Activated CD4-positive, alpha-beta T cell treated with anti-CD3 and anti-CD28 coated beads for 1 hour (primary cell): ENCODE data around the gene AHCYL2.
"Not testable (repeated sequence)": the region's sequence is repeated elsewhere in the genome, so short reads cannot be mapped to it uniquely, and the experiment has no call there.

ENCODE experiments used
- DNase-seq: peaks from one replicate; pipeline ENCODE4 v3.0.0-alpha.2; 2020

Gene AHCYL2

GRCh38 chr7:129433847-129434674 is 209.2 kb downstream of the AHCYL2 start, which contains the start of gene STRIP2:
TSS of gene STRIP2 (plus strand) at chr7:129434432. CDS start at chr7:129434473, 41 bp downstream.
- peak; percentile 79 for DNase-seq

- DNase-seq: no peak
These were observed 210.0 kb downstream of the AHCYL2 start for GRCh38 chr7:129434675-129435318.

GRCh38 chr7:129435414-129435829 is 210.6 kb downstream of the AHCYL2 start:
- DNase-seq: no peak

- no peak for DNase-seq
These were observed 211.6 kb downstream of the AHCYL2 start for GRCh38 chr7:129436335-129436923.

- DNase-seq: no peak
These were observed 212.4 kb downstream of the AHCYL2 start for GRCh38 chr7:129437190-129437589.

GRCh38 chr7:129438281-129438838 is 213.5 kb downstream of the AHCYL2 start:
- no peak for DNase-seq

- DNase-seq: no peak
These were observed 214.2 kb downstream of the AHCYL2 start for GRCh38 chr7:129438839-129439651.

GRCh38 chr7:129439963-129440625 is 215.3 kb downstream of the AHCYL2 start:
- DNase-seq: no peak

GRCh38 chr7:129443612-129444011 is 218.8 kb downstream of the AHCYL2 start:
- DNase-seq: no peak

- not testable (repeated sequence) for DNase-seq
These were observed 219.9 kb downstream of the AHCYL2 start for GRCh38 chr7:129444776-129445175.

GRCh38 chr7:129446925-129447324 is 222.1 kb downstream of the AHCYL2 start:
- DNase-seq: not testable (repeated sequence)

GRCh38 chr7:129447445-129447844 is 222.6 kb downstream of the AHCYL2 start:
- DNase-seq: not testable (repeated sequence)

GRCh38 chr7:129448608-129449007 is 223.8 kb downstream of the AHCYL2 start:
- not testable (repeated sequence) for DNase-seq

GRCh38 chr7:129450295-129450694 is 225.5 kb downstream of the AHCYL2 start:
- DNase-seq: no peak

- no peak for DNase-seq
These were observed 227.9 kb downstream of the AHCYL2 start for GRCh38 chr7:129452589-129453231.

GRCh38 chr7:129453510-129454248 is 228.8 kb downstream of the AHCYL2 start:
- no peak for DNase-seq

- DNase-seq: no peak
These were observed 229.4 kb downstream of the AHCYL2 start for GRCh38 chr7:129454249-129454551.

GRCh38 chr7:129456421-129456820 is 231.6 kb downstream of the AHCYL2 start:
- no peak for DNase-seq

- no peak for DNase-seq
These were observed 232.3 kb downstream of the AHCYL2 start for GRCh38 chr7:129457101-129457500.

- no peak for DNase-seq
These were observed 233.3 kb downstream of the AHCYL2 start for GRCh38 chr7:129458171-129458570.

GRCh38 chr7:129461809-129462208 is 237.0 kb downstream of the AHCYL2 start:
- DNase-seq: no peak
